ENCODE measurements around the gene TMEM132D. TPM values are rescaled to one million over a fixed set of nuclear protein-coding genes. Genes with fewer than 3 reads are reported as not detected.

TMEM132D gene
- total and polyA plus RNA-seq, 2 donors (not counting 3 experiments of a cell fraction or from before 2014, with no cell fraction given) = not detected

- no peaks in the 10 kb centered on the region for H3K27me3 ChIP-seq (ENCODE audit: control insufficient read depth in 2 of 2, insufficient read depth in 2 of 2, low read length in 2 of 2)
- H3K9ac ChIP-seq (replicated peaks; ENCODE audit: extremely low read depth, insufficient read depth, low read length) = no peak overlapping the region
- ChIA-PET CTCF (no interaction called here), POLR2A (no interaction called here)
- peaks cover 5% of the 10 kb centered on the region for H3K9me3 ChIP-seq (replicated peaks; ENCODE audit: control insufficient read depth, insufficient read depth, low read length)
- H3K4me2 ChIP-seq (ENCODE audit: insufficient read depth, low read length) = no peak overlapping the region
- no peak overlapping the region for H3K4me3 ChIP-seq (replicated peaks in 1 of 3; ENCODE audit: insufficient read depth in 1 of 3, low read depth in 1 of 3, low read length in 3 of 3)
- dilution Hi-C loops (cut with MboI; ENCODE audit: extremely low pct_ligation_motif_present, low sequenced_read_pairs) (no loop called here), intact Hi-C loops (cut with micrococcal nuclease) (no loop called here)
- TF ChIP-seq EZH2 (IDR thresholded peaks at IDR 0.05; ENCODE audit: borderline replicate concordance, low read depth, low read length, severe bottlenecking) (no peak), FOS (IDR thresholded peaks at IDR 0.05; ENCODE audit: borderline replicate concordance, insufficient read depth, low read length) (no peak), MYC (IDR thresholded peaks at IDR 0.05; ENCODE audit: low read depth, low read length) (no peak), MAX (IDR thresholded peaks at IDR 0.05; ENCODE audit: insufficient read depth, insufficient read length) (no peak), POLR2A (IDR thresholded peaks at IDR 0.05; ENCODE audit: low read depth, low read length) (no peak), JUN (IDR thresholded peaks at IDR 0.05; ENCODE audit: borderline replicate concordance, insufficient read depth, insufficient read length, low read depth) (no peak), CTCF (IDR thresholded peaks at IDR 0.05; ENCODE audit: extremely low read depth in 1 of 2, insufficient read depth in 1 of 2, low read depth in 1 of 2, low read length in 2 of 2) (no peak)
- no peak for DNase-seq (ENCODE audit: low read depth, low spot score)
- no peaks in the 10 kb centered on the region for H3K36me3 ChIP-seq (ENCODE audit: control insufficient read depth in 2 of 2, extremely low read depth in 1 of 2, insufficient read depth in 2 of 2, low read length in 2 of 2)
- H3K79me2 ChIP-seq (ENCODE audit: control insufficient read depth, insufficient read depth, low read length) = no peaks in the 10 kb centered on the region
- BruUV-seq (replicated peaks) = no TSS peak
- no peaks in the 10 kb centered on the region for H3K9me1 ChIP-seq (replicated peaks; ENCODE audit: control insufficient read depth, extremely low read depth, insufficient read depth, low read length)
- FAIRE-seq = no peak
- H3K27ac ChIP-seq (ENCODE audit: insufficient read depth, low read depth, low read length) = no peak overlapping the region
- no peak overlapping the region for H2AFZ ChIP-seq (ENCODE audit: low read depth, low read length)
- H4K20me1 ChIP-seq (replicated peaks; ENCODE audit: control insufficient read depth, extremely low read depth, insufficient read depth, low read length) = no peaks in the 10 kb centered on the region
- H3K4me1 ChIP-seq (ENCODE audit: control insufficient read depth, extremely low read depth, insufficient read depth, low read length) = no peaks in the 10 kb centered on the region
Measured at GRCh38 chr12:129269756-129270495, 633.9 kb downstream of the TMEM132D start.
